Esophagus muscularis mucosa (tissue), 4 donors: ENCODE measurements around the gene D2HGDH.

Experiments used
- EP300 ChIP-seq: sonication (generic); formaldehyde crosslinking; IDR thresholded peaks from one replicate; pipeline ENCODE4 v1.6.1; 2017; ENCODE audit warnings: antibody characterized with exemption
- POLR2A ChIP-seq: fragments of 450-650 bp; IDR thresholded peaks from one replicate; pipeline ENCODE4 v1.6.1; 2017; ENCODE audit warnings: antibody characterized with exemption, moderate library complexity, mild to moderate bottlenecking, low read depth
- POLR2AphosphoS5 ChIP-seq, 2 donors: sonication (generic); formaldehyde crosslinking; IDR thresholded peaks; one replicate each; pipeline ENCODE4 v1.6.1; 2017; ENCODE audit warnings: antibody characterized with exemption in 2 of 2
- TF ChIP-seq, protein P1 (sequence below), 3 experiments: fragments of 200-600 bp in 2 of 3; fragments of 450-650 bp in 1 of 3; sonication (generic) in 2 of 3; IDR thresholded peaks; one replicate each; pipeline ENCODE4 v1.5.1; 2017 to 2019; ENCODE audit warnings: antibody characterized with exemption in 3 of 3, mild to moderate bottlenecking in 2 of 3, moderate library complexity in 1 of 3

DNA sequence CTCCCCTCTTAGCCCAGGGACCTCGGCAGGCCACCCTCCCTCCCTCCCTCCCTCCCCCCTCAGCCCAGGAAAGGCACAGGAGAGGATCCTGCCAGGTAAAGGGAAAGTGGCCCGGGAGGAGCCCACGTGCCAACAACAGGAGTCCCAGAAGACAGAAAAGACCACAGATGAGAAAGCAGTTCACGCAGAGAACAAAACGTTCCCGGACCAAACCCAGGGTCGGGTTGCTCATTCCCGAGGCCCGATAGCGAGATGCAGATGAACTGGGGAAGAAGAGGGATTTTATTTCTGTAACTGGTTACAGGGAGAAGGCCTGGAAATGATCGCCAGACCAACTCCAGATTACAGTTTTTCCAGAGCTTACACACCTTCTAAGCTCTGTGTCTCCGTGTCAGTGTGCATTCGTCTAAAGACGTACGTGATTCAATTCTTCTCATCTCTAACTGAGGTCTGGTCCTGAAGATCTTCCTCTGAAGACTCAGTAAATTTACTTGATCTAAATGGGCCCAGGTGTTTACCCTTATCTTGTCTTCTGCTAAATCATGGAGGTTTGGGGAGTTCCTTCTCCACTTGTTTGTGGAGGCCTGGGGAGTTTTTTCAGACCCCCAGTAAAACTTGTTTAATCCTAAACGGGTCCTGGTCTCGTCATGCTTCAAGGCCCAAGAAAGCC lies 73.8 kb downstream of the D2HGDH start:
- TF ChIP-seq, protein P1, sequence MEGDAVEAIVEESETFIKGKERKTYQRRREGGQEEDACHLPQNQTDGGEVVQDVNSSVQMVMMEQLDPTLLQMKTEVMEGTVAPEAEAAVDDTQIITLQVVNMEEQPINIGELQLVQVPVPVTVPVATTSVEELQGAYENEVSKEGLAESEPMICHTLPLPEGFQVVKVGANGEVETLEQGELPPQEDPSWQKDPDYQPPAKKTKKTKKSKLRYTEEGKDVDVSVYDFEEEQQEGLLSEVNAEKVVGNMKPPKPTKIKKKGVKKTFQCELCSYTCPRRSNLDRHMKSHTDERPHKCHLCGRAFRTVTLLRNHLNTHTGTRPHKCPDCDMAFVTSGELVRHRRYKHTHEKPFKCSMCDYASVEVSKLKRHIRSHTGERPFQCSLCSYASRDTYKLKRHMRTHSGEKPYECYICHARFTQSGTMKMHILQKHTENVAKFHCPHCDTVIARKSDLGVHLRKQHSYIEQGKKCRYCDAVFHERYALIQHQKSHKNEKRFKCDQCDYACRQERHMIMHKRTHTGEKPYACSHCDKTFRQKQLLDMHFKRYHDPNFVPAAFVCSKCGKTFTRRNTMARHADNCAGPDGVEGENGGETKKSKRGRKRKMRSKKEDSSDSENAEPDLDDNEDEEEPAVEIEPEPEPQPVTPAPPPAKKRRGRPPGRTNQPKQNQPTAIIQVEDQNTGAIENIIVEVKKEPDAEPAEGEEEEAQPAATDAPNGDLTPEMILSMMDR (IDR thresholded peaks at IDR 0.05) = no peak
- TF ChIP-seq POLR2A (no peak), POLR2AphosphoS5 (IDR thresholded peaks at IDR 0.05) (no peak), EP300 (no peak)
